GM12891 (cell line): ENCODE data around the gene CX3CL1.

Experiments
- DNase-seq: peaks from one replicate; pipeline ENCODE4 v3.0.0; 2011; ENCODE audit warnings: low spot score; ENCODE audit not compliant: insufficient read length
- FAIRE-seq: peaks from 2 replicates; lab custom pipeline; 2011; peaks lifted over from hg19 to GRCh38; lab: Jason Lieb, UNC
- PAX5 ChIP-seq: IDR thresholded peaks from 2 replicates; pipeline ENCODE4 v1.6.1; 2011; ENCODE audit warnings: low read length, moderate library complexity, mild to moderate bottlenecking; ENCODE audit not compliant: insufficient read depth, severe bottlenecking
- POLR2A ChIP-seq: IDR thresholded peaks from 2 replicates; pipeline ENCODE4 v1.6.1; 2011; ENCODE audit warnings: low read depth, low read length, control low read depth
- POLR2AphosphoS5 ChIP-seq: IDR thresholded peaks from 2 replicates; pipeline ENCODE4 v1.6.1; 2011; ENCODE audit warnings: low read depth, low read length, control low read depth
- POU2F2 ChIP-seq: IDR thresholded peaks from 2 replicates; pipeline ENCODE4 v1.6.1; 2011; ENCODE audit warnings: low read depth, mild to moderate bottlenecking, control low read depth, low read length, moderate library complexity
- SPI1 ChIP-seq: IDR thresholded peaks from 2 replicates; pipeline ENCODE4 v1.6.1; 2011; ENCODE audit warnings: low read depth, low read length, control low read depth
- TAF1 ChIP-seq: IDR thresholded peaks from 2 replicates; pipeline ENCODE4 v1.6.1; 2011; ENCODE audit warnings: low read depth, low read length, control low read depth

The CX3CL1 gene

DNA sequence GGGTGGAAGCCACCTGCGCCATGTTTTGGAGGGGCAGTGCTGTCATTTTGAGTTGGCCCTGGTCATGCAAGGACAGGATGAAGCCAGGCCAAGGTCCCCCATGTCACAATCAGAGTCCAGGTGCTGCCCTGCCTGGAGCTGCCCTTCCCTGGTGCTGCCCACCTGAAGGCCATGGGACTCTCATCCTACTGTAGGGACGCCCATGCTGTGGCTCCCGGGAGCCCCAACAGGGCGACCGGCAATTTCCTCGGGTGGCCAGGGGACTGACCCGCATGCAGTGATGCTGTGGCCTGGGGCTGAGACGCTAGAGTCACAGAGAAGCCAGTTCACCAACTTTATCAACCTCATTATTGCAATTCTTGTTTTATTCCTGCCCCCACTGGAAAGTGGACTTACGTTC is 40.3 kb downstream of the CX3CL1 start:
- TF ChIP-seq POLR2AphosphoS5 (no peak), TAF1 (no peak), SPI1 (no peak), POLR2A (no peak), POU2F2 (no peak), PAX5 (no peak)
- no peak for DNase-seq
- no peak for FAIRE-seq

DNA sequence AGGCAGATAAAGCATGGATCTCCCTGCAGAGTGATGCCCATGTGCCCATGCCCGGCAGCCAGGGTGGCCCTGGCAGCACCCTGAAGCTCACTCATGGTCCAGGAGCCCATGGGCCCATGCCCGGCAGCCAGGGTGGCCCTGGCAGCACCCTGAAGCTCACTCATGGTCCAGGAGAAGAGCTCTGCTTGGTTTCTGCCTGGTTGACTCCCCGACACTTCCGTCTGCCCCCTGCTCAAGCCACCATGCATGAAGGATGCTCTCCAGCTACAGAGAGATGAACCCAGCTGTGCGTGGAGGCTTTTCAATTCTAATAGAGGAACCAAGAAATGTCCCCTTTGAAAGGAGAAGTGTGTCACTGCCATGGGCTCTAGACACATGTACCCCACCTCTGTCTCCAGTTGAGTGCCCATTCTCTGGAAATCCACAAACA is 41.0 kb downstream of the CX3CL1 start:
- TF ChIP-seq POLR2AphosphoS5 (no peak), SPI1 (peak; percentile 91), POLR2A (peak; percentile 37; the same call in 1 of the 2 replicates), TAF1 (no peak), PAX5 (peak; percentile 79), POU2F2 (no peak; the same call in 1 of the 2 replicates)
- FAIRE-seq (peak; percentile 96), DNase-seq (peak; percentile 72)

DNA sequence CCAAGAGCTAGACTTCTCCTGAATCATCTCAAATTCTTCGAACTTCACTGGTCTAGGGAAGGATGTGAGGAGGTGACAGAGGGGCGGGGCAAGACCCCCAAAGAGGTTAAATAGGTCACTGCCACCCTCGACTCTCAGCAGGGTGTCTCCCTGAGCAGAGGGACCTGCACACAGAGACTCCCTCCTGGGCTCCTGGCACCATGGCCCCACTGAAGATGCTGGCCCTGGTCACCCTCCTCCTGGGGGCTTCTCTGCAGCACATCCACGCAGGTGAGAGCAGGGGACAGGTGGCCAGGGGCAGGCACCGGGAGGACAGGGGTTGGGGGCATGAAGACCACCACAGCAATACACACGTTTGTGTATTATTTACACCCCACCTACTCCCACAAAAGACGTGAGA is 41.4 kb downstream of the CX3CL1 start:
- TF ChIP-seq PAX5 (no peak), SPI1 (no peak), TAF1 (no peak), POLR2A (no peak), POU2F2 (no peak), POLR2AphosphoS5 (no peak)
- FAIRE-seq: no peak
- no peak for DNase-seq

GRCh38 chr16:57416084-57416483 is 43.8 kb downstream of the CX3CL1 start:
- DNase-seq (no peak), FAIRE-seq (no peak)
- TF ChIP-seq SPI1: no peak
- no peak for TF ChIP-seq POLR2AphosphoS5
- TF ChIP-seq POU2F2: no peak
- no peak for TF ChIP-seq TAF1
- TF ChIP-seq PAX5: no peak
- no peak for TF ChIP-seq POLR2A

- no peak for DNase-seq
- TF ChIP-seq TAF1 (no peak), POLR2A (no peak), POU2F2 (no peak), SPI1 (no peak), PAX5 (no peak), POLR2AphosphoS5 (no peak)
- FAIRE-seq: no peak
Observed at GRCh38 chr16:57419506-57419905, 47.2 kb downstream of the CX3CL1 start.

GRCh38 chr16:57422026-57422944 is 50.0 kb downstream of the CX3CL1 start:
- TF ChIP-seq POU2F2: no peak
- no peak for TF ChIP-seq POLR2A
- TF ChIP-seq PAX5: no peak
- TF ChIP-seq SPI1: no peak
- no peak for TF ChIP-seq POLR2AphosphoS5
- no peak for TF ChIP-seq TAF1
- FAIRE-seq (no peak), DNase-seq (no peak)

DNA sequence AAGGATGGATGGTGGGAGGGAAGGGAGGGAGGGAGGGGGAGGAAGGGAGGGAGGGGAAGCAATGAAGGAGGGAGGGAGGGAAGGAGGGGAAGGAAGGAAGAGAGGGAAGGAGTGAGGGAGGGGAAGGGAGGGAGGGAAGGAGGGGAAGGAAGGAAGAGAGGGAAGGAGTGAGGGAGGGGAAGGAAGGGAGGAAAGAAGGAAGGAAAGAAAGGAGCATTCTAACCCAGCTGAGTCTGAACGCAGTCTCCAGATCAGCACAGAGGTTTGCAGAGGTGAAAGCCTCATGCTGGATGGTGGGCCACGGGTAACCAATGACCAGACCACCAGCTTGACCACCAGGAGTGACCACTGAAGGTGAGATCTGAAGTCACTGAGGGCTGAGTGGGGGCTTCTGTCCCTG is 50.9 kb downstream of the CX3CL1 start:
- no peak for DNase-seq
- no peak for TF ChIP-seq SPI1
- no peak for TF ChIP-seq POLR2AphosphoS5
- no peak for TF ChIP-seq TAF1
- no peak for TF ChIP-seq POLR2A
- no peak for TF ChIP-seq POU2F2
- no peak for TF ChIP-seq PAX5
- no peak for FAIRE-seq

GRCh38 chr16:57424583-57424982 is 52.3 kb downstream of the CX3CL1 start:
- FAIRE-seq (no peak), DNase-seq (no peak)
- TF ChIP-seq SPI1 (no peak), PAX5 (no peak)

DNA sequence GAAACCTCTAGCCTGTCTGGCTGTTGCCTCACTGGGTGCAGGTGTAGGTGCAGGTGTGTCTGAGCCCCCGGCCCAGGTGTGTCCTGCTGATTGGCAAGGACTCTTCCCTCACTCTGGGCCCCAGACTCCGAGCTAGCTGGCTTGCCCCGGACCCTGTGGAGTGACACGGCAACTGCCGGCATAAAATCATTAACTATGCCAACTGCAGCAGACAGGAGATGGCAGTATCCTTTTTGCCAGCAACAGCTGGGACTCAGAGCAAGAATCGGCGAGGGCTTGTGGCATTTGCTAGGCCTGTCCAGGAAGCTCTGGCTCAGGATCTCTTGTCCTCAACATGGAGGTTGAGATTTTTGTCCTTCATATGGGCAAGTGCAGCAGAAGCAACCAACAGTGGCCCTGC is 54.1 kb downstream of the CX3CL1 start:
- TF ChIP-seq POLR2A (no peak), POLR2AphosphoS5 (no peak)
- no peak for DNase-seq
- no peak for FAIRE-seq
